GM19328 (cell line): ENCODE data around the gene PKHD1.

Source experiments
- ATAC-seq: cut with Tn5 transposase; IDR thresholded peaks from one replicate; pipeline ENCODE4 v1.9.1; 2021; ENCODE audit warnings: mild to moderate bottlenecking, moderate library complexity; ENCODE audit not compliant: unreplicated experiment

The PKHD1 gene

DNA sequence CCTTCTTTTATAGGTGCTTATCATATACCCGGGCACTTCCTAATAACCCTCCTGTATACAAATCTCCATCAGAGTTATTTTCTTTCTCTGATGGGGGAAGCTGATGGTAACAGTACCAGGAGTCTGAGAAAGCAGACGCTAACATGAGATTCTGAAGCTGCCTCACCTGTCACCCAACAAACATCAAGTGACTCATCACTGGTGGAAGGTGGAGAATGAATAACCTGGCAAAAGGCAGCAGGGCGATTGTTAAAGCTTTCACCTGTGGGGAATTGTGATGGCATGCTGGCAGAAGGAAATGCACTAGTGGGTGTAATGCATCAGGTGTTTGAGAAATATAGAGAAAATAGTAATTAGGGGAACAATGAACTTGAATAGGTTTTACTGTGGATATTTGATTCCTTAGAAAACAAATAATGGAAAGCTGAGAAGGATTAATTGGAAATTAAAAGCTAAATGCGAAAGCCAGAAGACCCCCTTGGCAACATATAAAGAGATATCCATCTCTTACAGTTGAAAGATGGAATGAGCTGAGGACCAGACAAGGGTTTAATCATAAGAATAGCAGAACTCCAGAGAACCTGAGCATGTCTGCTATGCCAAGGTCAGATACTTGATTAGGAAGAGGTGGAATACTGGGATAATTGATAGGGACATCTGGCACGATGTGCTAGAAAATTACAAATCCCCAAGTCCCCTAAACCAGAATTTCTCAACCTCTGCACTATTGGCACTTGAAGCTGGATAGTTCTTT, 517.1 kb downstream of the PKHD1 start:
- ATAC-seq = no peak

GRCh38 chr6:51569594-51569993, 517.8 kb downstream of the PKHD1 start:
- no peak for ATAC-seq

DNA sequence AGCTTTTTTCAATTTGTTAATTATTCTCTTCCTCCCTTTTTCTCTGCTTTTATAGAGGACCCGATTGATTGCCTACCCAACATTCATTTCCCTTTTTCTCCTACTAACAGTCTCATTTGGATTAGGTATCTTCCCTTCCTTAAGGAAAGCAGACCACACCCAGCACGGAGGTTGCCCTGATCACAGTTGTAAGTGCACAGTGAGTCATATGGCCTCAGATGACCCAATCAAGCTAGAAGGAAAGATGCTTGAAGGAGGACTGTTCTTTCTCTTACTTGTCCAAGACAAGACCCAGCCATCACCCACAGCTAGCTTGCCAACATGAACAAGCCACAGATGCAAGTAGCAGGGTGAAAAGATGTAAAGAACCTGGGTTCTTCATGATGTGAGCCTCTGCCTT, 518.6 kb downstream of the PKHD1 start:
- ATAC-seq = no peak

GRCh38 chr6:51565472-51565871, 521.9 kb downstream of the PKHD1 start:
- ATAC-seq = no peak
